ENCODE data around the gene GPC5.

Gene GPC5

GRCh38 chr13:92225861-92226260 is 827.4 kb downstream of the GPC5 start:
- no peak overlapping the region for H3K4me3 ChIP-seq (replicated peaks in 1 of 2; ENCODE audit: low read depth in 2 of 2, low read length in 2 of 2)
- no peak for DNase-seq (ENCODE audit: low read depth in 2 of 2)
- TF ChIP-seq, protein P1, sequence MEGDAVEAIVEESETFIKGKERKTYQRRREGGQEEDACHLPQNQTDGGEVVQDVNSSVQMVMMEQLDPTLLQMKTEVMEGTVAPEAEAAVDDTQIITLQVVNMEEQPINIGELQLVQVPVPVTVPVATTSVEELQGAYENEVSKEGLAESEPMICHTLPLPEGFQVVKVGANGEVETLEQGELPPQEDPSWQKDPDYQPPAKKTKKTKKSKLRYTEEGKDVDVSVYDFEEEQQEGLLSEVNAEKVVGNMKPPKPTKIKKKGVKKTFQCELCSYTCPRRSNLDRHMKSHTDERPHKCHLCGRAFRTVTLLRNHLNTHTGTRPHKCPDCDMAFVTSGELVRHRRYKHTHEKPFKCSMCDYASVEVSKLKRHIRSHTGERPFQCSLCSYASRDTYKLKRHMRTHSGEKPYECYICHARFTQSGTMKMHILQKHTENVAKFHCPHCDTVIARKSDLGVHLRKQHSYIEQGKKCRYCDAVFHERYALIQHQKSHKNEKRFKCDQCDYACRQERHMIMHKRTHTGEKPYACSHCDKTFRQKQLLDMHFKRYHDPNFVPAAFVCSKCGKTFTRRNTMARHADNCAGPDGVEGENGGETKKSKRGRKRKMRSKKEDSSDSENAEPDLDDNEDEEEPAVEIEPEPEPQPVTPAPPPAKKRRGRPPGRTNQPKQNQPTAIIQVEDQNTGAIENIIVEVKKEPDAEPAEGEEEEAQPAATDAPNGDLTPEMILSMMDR (IDR thresholded peaks at IDR 0.05; ENCODE audit: low read depth, low read length), result no peak

DNA sequence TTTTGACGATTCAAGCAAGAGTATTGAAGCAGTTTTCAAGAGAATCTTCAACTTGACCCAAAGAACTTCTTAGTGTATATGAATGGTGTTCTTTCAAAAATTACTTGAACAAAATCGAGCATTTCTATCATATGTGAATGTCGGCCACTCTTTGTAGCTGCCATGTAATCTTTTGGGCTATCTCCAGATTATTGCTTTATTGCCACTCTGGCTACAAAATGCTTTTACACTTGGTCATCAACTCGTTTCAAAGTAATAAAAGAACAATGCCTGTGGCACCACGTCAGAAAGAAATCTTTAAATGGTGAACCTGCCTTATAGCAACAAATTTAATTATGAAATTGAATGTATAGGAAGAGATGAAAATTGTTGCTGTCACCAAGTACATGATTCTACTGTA is 834.5 kb downstream of the GPC5 start:
- no peak for DNase-seq (ENCODE audit: low read depth in 2 of 2)
- no peak overlapping the region for H3K4me3 ChIP-seq (replicated peaks in 1 of 2; ENCODE audit: low read depth in 2 of 2, low read length in 2 of 2)
- TF ChIP-seq, protein P1 (IDR thresholded peaks at IDR 0.05; ENCODE audit: low read depth, low read length), result no peak

DNA sequence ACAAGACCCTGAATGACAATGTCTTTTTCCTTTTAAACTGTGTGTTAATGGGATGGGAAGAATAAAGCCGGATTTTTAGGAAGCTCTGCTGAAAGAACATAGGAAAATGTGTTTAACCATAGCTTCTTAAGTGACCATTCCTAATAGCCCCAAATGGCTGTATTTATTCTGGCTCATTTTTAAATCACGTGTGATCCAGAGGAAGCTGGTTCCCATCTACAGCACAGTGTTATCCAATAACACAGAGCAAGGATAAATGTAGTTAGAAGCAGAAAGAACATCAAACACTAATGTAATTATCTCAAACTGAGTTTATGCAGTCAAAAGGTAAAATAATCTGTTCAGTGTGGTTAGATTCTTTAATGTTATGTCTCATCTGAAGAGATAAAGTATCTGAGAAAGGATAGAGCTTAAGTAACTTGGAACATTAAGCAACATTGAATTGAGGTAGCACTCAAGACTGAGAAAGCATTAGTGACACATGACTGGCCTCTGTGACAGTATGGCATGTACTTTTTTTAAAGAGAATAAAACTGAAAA is 853.3 kb downstream of the GPC5 start:
- TF ChIP-seq, protein P1 (IDR thresholded peaks at IDR 0.05; ENCODE audit: low read depth, low read length), result no peak
- no peak overlapping the region for H3K4me3 ChIP-seq (replicated peaks in 1 of 2; ENCODE audit: low read depth in 2 of 2, low read length in 2 of 2)
- no peak for DNase-seq (ENCODE audit: low read depth in 2 of 2)

GRCh38 chr13:92255526-92255925 is 857.1 kb downstream of the GPC5 start:
- TF ChIP-seq, protein P1 (IDR thresholded peaks at IDR 0.05; ENCODE audit: low read depth, low read length), result no peak
- no peak for DNase-seq (ENCODE audit: low read depth in 2 of 2)
- no peak overlapping the region for H3K4me3 ChIP-seq (replicated peaks in 1 of 2; ENCODE audit: low read depth in 2 of 2, low read length in 2 of 2)

GRCh38 chr13:92256211-92256610 is 857.8 kb downstream of the GPC5 start:
- no peak overlapping the region for H3K4me3 ChIP-seq (replicated peaks in 1 of 2; ENCODE audit: low read depth in 2 of 2, low read length in 2 of 2)
- TF ChIP-seq, protein P1 (IDR thresholded peaks at IDR 0.05; ENCODE audit: low read depth, low read length), result no peak
- no peak for DNase-seq (ENCODE audit: low read depth in 2 of 2)

- no peak overlapping the region for H3K4me3 ChIP-seq (replicated peaks in 1 of 2; ENCODE audit: low read depth in 2 of 2, low read length in 2 of 2)
- TF ChIP-seq, protein P1 (IDR thresholded peaks at IDR 0.05; ENCODE audit: low read depth, low read length), result no peak
- no peak for DNase-seq (ENCODE audit: low read depth in 2 of 2)
These were observed 860.6 kb downstream of the GPC5 start for GRCh38 chr13:92259046-92259445.

DNA sequence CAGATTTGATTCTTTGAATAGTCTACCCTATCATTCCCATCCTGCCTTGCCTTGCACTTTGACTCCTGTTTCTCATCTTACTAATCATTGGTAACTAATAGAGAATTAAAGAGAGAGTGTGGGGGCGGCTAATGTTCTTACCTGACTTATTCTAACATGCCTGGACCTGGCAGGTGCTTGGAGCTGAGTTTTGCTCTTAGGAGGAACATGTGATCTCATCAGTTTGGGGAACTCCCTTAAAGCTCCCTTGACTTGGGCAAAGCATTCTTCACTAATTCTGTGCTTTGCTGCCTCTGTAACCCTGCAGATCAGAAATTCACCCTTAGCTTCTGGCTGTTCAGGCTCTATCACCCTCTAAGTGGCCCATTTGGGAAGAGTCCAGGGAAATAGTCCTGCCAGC is 861.1 kb downstream of the GPC5 start:
- TF ChIP-seq, protein P1 (IDR thresholded peaks at IDR 0.05; ENCODE audit: low read depth, low read length), result no peak
- no peak overlapping the region for H3K4me3 ChIP-seq (replicated peaks in 1 of 2; ENCODE audit: low read depth in 2 of 2, low read length in 2 of 2)
- DNase-seq (ENCODE audit: low read depth in 2 of 2), result no peak

Data from cardiac fibroblast (primary cell).